ENCODE results near the gene PKNOX2.

Gene PKNOX2

GRCh38 chr11:125174686-125175085, 10.1 kb downstream of the PKNOX2 start:
- no peak for DNase-seq

GRCh38 chr11:125175166-125175565, 10.6 kb downstream of the PKNOX2 start:
- no peak for DNase-seq

DNA sequence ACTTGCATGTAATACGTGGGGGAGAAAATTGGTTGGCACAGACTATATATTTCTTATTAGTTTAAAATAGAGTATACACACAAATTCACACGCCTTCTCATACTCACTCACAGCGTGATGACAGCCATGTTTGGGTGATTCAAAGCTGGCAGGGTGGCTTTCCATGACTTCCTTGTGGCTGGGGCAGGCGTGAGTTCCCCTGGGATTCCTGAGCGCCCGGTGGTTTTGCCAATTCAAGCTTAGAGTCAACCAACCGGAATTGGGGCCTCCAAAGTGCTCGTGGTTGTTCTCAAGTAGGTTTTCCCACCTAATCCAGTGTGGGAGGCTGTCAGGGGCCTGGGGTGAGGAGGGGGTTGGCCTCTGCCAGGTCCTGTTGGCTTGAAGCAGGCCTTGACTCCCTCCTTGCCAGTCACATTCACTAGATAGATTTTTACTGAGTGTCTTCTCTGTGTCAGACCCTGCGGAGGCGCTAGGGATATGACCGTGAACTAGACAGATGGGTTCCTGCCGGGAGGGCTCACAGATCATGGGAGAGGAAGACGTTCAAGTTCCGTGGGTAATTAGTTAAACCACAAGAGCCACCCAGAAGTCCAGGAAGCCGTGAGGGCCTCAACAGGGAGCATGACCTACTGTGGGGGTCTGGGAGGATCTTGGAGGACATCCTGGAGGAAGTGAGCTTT, 11.5 kb downstream of the PKNOX2 start:
- DNase-seq = no peak

DNA sequence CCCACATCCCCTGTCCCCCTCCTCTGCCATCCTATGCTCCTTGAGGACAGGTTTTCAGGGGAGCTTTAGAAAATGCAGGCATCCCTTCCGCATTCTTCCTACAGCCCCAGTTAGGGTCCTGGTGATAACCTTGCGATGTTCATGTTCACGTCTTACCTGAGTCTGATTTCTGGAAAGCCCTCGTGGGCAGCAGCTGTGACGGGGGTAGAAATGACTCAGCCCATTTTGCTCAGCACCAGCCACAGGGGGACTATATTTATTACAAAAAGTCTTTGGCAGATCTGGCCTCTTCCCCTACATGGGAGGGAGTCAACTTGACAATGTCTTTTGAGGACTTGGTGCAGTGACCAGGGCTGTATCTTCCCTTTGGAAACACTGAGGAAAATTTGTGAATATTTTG, 12.3 kb downstream of the PKNOX2 start:
- DNase-seq = no peak

- DNase-seq = no peak
Observed at GRCh38 chr11:125177543-125177942, 13.0 kb downstream of the PKNOX2 start.

DNA sequence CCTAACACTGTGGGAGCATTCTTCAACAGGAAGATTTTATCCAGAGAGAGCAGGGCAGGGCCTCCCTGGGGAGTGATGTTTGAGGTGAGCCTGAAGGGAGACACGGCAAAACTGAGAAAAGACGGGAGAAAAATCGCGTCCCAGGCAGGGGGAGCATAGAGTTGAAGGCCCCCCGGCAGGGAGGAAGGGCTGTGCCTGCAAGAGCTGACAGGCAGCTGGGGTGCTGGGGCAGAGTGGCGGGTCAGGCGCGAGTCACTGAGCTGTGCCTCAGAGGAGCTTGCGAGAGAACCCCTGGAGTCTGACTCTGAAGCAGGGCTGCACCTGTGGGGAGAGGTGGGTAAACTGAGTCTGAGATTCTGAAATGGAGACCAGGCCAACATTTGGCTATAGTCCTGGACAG, 14.8 kb downstream of the PKNOX2 start:
- DNase-seq = no peak

GRCh38 chr11:125179895-125180294, 15.3 kb downstream of the PKNOX2 start:
- no peak for DNase-seq

GRCh38 chr11:125180413-125181305, 16.1 kb downstream of the PKNOX2 start:
- DNase-seq = no peak

DNA sequence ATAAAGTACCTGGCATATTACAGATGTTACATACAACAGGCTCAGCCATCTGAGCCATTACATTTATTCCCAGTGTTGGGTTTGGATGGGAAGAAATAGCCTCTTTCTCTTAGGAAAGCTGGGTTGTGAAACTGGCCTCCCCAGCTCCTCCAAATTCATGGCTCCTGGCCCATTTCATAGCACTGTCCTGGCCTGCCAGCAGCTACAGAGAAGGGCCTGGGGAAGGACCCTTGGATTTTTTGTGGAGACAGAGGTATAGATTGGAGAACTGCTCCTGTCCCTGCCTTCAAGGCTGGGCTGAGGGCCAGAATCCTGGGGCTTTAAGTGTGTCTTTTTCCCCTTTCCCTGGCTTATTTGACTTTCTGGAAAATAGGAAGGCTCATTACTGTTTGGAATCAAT, 18.0 kb downstream of the PKNOX2 start:
- DNase-seq = no peak

DNA sequence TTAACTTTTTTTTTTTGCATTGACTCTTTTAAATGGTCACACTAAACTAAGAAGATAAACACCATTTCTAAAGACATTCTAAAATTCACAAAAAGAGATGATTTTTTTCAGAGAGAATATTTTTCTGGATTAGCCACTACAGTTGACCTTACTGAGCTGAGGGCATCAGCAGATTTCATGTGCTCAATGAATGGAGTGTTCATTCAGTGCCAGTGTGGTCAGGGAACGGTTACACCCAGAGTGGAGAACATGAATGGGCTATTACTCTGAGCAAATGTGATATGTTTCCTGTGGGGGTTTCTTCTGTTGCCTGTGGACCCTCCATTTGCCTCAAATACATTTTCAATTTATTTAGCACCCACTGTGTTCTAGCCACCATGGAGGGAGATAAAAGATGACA, 19.1 kb downstream of the PKNOX2 start:
- DNase-seq = no peak

DNA sequence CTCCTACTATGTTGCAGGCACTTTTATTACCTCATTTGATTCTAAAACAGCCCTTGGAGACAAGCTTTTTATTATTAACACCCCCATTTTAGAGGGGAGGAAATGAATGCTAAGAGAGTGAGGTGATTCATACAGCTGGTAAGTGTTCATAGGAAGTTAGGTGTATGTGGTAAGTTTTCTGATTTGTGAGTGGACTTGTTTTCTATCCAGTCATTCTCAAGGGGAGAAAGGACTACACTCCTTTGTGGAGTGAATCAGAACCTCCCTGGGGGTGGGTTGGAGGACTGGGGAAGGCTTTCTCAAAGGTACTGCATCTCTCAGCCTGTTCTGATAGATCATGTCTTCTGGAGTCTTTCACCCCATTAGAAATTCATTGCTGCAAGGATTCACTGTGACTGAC, 23.5 kb downstream of the PKNOX2 start:
- no peak for DNase-seq

DNA sequence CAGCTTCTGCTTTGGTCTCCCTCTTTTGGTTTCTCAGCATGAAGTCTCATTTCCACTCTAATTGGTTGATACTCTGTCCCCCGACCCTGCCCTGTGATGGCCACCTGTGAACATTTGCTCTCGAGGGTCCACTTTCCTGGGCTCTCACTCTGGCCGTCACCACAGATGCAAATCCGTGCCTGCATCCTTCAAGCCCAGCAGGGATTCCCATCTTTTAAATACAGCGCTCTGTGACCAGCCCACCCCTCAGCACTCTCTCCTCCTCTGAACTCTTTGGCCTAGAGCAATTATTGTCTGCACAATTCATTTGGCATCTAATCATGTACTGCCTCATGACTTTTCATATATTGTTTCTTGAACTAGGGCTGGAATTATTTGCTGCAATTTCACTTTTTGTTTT, 26.0 kb downstream of the PKNOX2 start:
- no peak for DNase-seq

GRCh38 chr11:125192183-125192582, 27.6 kb downstream of the PKNOX2 start:
- DNase-seq = no peak

- no peak for DNase-seq
Observed at GRCh38 chr11:125192717-125193415, 28.3 kb downstream of the PKNOX2 start.

- no peak for DNase-seq
Observed at GRCh38 chr11:125193416-125193726, 28.8 kb downstream of the PKNOX2 start.

- DNase-seq = no peak
Observed at GRCh38 chr11:125193841-125194240, 29.3 kb downstream of the PKNOX2 start.

GRCh38 chr11:125199915-125200314, 35.4 kb downstream of the PKNOX2 start:
- DNase-seq = no peak

DNA sequence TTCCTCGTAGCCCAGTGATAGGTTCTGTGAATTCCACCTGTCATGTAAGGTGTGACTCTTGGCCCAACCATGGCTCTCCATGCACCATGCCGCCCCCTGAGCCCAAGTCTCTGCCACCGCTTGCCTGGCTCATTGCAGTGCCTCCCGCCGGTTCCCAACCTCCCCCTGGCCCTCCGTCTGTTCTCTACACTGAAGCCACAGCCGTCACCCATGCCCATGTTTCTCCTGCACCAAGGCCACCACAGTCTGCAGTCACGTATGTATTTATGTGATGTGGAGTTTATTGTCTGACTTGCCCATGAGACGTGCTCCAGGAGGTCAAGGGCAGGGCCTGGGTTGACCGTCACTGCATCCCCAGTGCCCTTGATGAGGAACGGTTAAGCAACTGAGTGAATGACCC, 35.9 kb downstream of the PKNOX2 start:
- no peak for DNase-seq

DNA sequence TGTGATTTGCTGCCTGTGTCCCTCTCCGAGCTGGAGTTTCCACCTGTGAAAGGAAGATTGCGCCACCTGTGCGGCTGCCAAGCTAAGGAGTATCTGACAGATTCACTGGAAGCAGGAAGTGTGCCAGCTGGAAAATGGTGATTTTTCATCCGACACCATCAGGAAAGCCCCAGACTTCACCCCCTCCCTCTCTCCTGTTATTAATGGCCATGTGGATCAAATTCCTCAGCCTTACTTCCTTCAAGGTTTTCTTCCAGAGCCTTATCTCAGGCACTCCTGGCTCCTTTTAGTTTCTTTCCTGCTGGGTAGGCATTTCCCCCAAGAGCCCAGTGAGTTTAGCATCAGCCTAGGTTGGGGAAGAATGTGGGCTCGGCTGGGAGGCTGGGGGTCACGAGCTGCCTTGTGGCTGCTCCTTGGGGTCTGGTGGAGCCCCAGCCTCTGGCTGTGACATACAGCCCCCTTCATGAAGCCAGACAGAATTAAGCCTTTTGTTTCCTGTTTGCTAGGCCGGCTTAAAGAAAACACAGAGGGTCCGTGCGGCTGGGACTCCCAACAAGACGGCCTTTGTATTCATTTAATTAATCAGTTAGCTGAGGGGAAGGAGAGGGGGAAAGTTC, 37.1 kb downstream of the PKNOX2 start:
- no peak for DNase-seq

GRCh38 chr11:125202362-125202880, 37.9 kb downstream of the PKNOX2 start:
- no peak for DNase-seq

DNA sequence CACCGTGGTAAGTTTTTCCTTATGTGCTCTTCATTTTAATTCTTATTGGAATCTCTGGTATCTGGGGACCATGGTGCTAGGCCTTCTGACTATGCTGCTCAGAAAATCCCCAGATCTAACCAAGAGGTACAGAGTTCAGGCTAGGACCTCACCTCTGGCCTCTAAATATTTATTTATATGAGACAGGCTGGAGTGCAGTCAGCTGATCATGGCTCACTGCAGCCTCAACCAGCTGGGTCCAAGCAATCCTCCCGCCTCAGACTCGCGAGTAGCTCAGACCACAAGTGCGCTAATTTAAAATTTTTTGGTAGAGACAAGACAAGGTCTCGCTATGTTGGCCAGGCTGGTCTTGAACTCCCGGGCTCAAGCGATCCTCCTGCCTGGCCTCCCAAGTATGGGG, 38.4 kb downstream of the PKNOX2 start:
- DNase-seq = no peak

DNA sequence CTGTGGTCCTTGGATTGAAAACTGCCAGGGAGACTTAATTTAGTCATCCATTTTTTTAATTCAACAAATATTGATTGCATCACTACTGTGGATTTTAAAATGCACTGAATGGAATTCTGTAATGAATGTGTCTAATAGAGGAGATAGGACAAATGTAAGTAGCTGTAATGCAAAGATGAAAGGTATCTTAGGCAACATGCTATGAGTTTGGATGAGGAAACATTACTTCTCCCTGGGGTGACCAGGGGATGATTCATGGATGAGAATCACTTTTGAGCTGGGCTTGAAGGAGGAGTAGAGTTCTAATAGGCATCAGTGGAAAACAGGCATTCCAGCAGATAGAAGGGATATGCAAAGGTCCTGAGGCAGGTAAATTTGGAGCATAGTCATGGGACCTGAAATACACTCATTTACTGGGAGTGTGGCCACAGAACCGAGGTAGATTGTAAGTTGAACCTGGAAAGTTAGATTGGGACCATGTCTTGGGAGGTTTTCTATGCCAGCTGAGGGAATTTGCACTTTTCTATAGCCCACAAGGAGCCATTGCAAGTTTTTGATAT, 43.4 kb downstream of the PKNOX2 start:
- no peak for DNase-seq

DNA sequence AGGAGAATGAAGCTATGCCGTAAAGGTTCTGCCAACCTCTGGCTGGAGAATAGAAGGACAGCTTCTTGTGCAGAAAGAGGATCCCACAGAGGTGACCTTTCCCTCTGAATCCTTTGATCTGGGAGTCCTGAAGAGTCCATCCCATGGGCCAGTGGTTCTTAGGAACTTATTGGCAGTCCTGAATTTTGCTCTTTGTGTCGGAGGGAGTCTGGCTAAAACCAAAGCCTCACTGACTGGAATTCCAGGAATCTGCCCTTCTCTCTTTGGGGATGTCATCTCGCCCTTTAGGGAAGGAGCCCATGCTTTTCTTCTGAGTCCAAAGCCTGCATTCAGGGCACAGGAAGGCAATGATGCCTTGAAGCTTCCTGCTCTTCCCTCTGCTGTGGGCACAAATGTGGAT, 45.5 kb downstream of the PKNOX2 start:
- DNase-seq = no peak

Data from CD4-positive, alpha-beta T cell treated with Interleukin-12 subunit alpha and Interleukin-12 subunit beta, for 1 hour (primary cell).